GM12878 (cell line): Measurements from ENCODE around the gene PRDX1. TPM values are rescaled to one million over a fixed set of nuclear protein-coding genes. Genes with fewer than 3 reads are reported as not detected.
A peak's percentile ranks its signal among the peaks of the same experiment; 100 is the strongest.

Experiments
- BACH1 ChIP-seq: fragments of 450-650 bp; IDR thresholded peaks from 2 replicates; pipeline ENCODE4 v1.6.1; 2017; ENCODE audit warnings: mild to moderate bottlenecking, borderline replicate concordance
- CBX3 ChIP-seq: fragments of 200-600 bp; sonication (generic); IDR thresholded peaks from 2 replicates; pipeline ENCODE4 v1.6.1; 2016; ENCODE audit warnings: low read depth, borderline replicate concordance
- CHD4 ChIP-seq: fragments of 200-600 bp; sonication (generic); IDR thresholded peaks from 2 replicates; pipeline ENCODE4 v1.6.1; 2016; ENCODE audit warnings: mild to moderate bottlenecking
- ETV6 ChIP-seq, 2 experiments: fragments of 450-650 bp in 1 of 2; IDR thresholded peaks in 1 of 2; conservative IDR thresholded peaks in 1 of 2; 2 replicates each; pipeline ENCODE4 v1.6.1; 2014; ENCODE audit warnings: antibody characterized with exemption in 1 of 2, borderline replicate concordance in 1 of 2, low read depth in 1 of 2, mild to moderate bottlenecking in 1 of 2, moderate library complexity in 1 of 2
- KDM1A ChIP-seq: fragments of 200-600 bp; sonication (generic); IDR thresholded peaks from 2 replicates; pipeline ENCODE4 v1.6.1; 2016; ENCODE audit warnings: borderline replicate concordance
- MTA2 ChIP-seq: fragments of 450-650 bp; IDR thresholded peaks from 2 replicates; pipeline ENCODE4 v1.6.1; 2016; ENCODE audit warnings: low read depth, mild to moderate bottlenecking, moderate library complexity
- MYC ChIP-seq: IDR thresholded peaks from 2 replicates; pipeline ENCODE4 v1.6.1; 2011; ENCODE audit warnings: mild to moderate bottlenecking, low read length, moderate library complexity, inconsistent platforms; ENCODE audit not compliant: insufficient read depth, insufficient replicate concordance, insufficient read length, severe bottlenecking
- NR2F1 ChIP-seq: fragments of 450-650 bp; conservative IDR thresholded peaks from 2 replicates; pipeline ENCODE4 v1.6.1; 2017; ENCODE audit warnings: mild to moderate bottlenecking
- PAX5 ChIP-seq: IDR thresholded peaks from 2 replicates; pipeline ENCODE4 v1.6.1; 2011; ENCODE audit warnings: low read depth, low read length, borderline replicate concordance
- RCOR1 ChIP-seq: conservative IDR thresholded peaks from 2 replicates; pipeline ENCODE4 v1.6.1; 2012; ENCODE audit warnings: low read depth, low read length, improper control_type of control experiment
- TBL1XR1 ChIP-seq: IDR thresholded peaks from 2 replicates; pipeline ENCODE4 v1.6.1; 2012; ENCODE audit warnings: low read depth, low read length, improper control_type of control experiment
- polyA plus RNA-seq, 11 experiments: library from polyadenylated mRNA; depleted of rRNA in 4 of 11; unstranded in 6 of 11; stranded (reverse) in 5 of 11; fragments of >200 nt; fragmentation: Nextera tagmentation in 4 of 11; fragmentation: Illumina TruSeq in 1 of 11; extraction: Ambion mirVana in 4 of 11; extraction: Trizol in 1 of 11; gene quantifications; 1 replicate in 1 of 11; 2 replicates in 10 of 11; pipeline versions ENCODE4 v1.2.1 to v1.2.3, GENCODE V29; 2011 to 2016; ENCODE audit warnings: inconsistent platforms in 2 of 11, missing spikeins in 2 of 11, low read depth in 1 of 11
- total RNA-seq, 4 experiments: library from RNA; depleted of rRNA in 3 of 4; stranded (reverse); fragments of >200 nt in 3 of 4; fragmentation: Illumina TruSeq in 1 of 4; extraction: Trizol in 1 of 4; gene quantifications; 2 replicates each; pipeline versions ENCODE4 v1.2.1 to v1.2.3, GENCODE V29; 2013 to 2021
- TF ChIP-seq, protein P1 (sequence below): fragments of 450-650 bp; IDR thresholded peaks from 2 replicates; pipeline ENCODE4 v1.6.1; 2018; ENCODE audit warnings: mild to moderate bottlenecking, low read depth, moderate library complexity; ENCODE audit not compliant: partially characterized antibody
- TF ChIP-seq, protein P2 (sequence below): IDR thresholded peaks from 2 replicates; pipeline ENCODE4 v1.6.1; 2012; ENCODE audit warnings: low read length, inconsistent platforms
- TF ChIP-seq, protein P3 (sequence below): fragments of 450-650 bp; conservative IDR thresholded peaks from 2 replicates; pipeline ENCODE4 v1.6.1; 2017; ENCODE audit warnings: mild to moderate bottlenecking, moderate library complexity
- TF ChIP-seq, protein P4 (sequence below): fragments of 450-650 bp; formaldehyde crosslinking; IDR thresholded peaks from 2 replicates; pipeline ENCODE4 v1.4.0; 2020; ENCODE audit warnings: mild to moderate bottlenecking, moderate library complexity
- TF ChIP-seq, protein P5 (sequence below): fragments of 150-350 bp; IDR thresholded peaks from 2 replicates; pipeline ENCODE4 v1.6.1; 2016; ENCODE audit warnings: low read depth, low read length

Gene PRDX1
- total and polyA plus RNA-seq, 10 of the 15 experiments (the other 5 are each of a cell fraction or from before 2014, with no cell fraction given), result 659 to 1,775 (median 811) TPM

DNA sequence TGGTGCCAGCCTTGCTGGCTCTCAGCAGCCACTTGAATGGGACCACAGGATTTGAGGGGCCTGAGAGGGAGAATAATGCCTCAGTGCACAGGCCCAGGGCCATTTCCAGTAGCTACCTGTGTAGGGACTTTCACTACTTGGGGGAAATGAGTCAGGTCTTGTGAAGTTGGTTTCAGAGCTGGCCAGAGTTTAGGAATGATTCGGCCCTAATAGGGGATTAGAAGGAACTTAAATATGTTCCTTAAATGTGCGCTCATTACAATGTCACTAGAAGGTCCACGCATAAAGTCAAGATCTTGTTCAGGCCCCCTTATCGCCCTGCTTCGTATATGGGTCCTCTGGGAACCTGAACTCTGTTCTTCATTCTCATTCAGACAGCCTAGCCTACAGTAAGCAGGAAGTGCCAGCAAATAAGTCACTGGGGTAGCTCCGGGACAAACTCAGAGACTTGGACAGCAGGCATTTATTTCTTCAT lies 23.4 kb upstream of the PRDX1 start (continued):
- TF ChIP-seq BACH1, result no peak
- TF ChIP-seq, protein P1, sequence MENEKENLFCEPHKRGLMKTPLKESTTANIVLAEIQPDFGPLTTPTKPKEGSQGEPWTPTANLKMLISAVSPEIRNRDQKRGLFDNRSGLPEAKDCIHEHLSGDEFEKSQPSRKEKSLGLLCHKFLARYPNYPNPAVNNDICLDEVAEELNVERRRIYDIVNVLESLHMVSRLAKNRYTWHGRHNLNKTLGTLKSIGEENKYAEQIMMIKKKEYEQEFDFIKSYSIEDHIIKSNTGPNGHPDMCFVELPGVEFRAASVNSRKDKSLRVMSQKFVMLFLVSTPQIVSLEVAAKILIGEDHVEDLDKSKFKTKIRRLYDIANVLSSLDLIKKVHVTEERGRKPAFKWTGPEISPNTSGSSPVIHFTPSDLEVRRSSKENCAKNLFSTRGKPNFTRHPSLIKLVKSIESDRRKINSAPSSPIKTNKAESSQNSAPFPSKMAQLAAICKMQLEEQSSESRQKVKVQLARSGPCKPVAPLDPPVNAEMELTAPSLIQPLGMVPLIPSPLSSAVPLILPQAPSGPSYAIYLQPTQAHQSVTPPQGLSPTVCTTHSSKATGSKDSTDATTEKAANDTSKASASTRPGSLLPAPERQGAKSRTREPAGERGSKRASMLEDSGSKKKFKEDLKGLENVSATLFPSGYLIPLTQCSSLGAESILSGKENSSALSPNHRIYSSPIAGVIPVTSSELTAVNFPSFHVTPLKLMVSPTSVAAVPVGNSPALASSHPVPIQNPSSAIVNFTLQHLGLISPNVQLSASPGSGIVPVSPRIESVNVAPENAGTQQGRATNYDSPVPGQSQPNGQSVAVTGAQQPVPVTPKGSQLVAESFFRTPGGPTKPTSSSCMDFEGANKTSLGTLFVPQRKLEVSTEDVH, result no peak
- TF ChIP-seq, protein P2, sequence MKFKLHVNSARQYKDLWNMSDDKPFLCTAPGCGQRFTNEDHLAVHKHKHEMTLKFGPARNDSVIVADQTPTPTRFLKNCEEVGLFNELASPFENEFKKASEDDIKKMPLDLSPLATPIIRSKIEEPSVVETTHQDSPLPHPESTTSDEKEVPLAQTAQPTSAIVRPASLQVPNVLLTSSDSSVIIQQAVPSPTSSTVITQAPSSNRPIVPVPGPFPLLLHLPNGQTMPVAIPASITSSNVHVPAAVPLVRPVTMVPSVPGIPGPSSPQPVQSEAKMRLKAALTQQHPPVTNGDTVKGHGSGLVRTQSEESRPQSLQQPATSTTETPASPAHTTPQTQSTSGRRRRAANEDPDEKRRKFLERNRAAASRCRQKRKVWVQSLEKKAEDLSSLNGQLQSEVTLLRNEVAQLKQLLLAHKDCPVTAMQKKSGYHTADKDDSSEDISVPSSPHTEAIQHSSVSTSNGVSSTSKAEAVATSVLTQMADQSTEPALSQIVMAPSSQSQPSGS, result peak; percentile 69; the same call in 1 of the 2 replicates
- TF ChIP-seq TBL1XR1, result peak; percentile 24; the same call in 1 of the 2 replicates
- no peak for TF ChIP-seq RCOR1
- no peak for TF ChIP-seq CBX3
- TF ChIP-seq NR2F1, result 0 out of 2 replicates have a peak, but pooled peaks have one; percentile 12
- TF ChIP-seq CHD4, result no peak
- peak in 1 of 2 experiments; percentile 95; a peak in 2 of 4 replicates for TF ChIP-seq ETV6 (conservative IDR thresholded peaks at IDR 0.05 in 1 of 2, IDR thresholded peaks at IDR 0.05 in 1 of 2; ENCODE audit: borderline replicate concordance in 1 of 2, low read depth in 1 of 2)
- TF ChIP-seq, protein P3, sequence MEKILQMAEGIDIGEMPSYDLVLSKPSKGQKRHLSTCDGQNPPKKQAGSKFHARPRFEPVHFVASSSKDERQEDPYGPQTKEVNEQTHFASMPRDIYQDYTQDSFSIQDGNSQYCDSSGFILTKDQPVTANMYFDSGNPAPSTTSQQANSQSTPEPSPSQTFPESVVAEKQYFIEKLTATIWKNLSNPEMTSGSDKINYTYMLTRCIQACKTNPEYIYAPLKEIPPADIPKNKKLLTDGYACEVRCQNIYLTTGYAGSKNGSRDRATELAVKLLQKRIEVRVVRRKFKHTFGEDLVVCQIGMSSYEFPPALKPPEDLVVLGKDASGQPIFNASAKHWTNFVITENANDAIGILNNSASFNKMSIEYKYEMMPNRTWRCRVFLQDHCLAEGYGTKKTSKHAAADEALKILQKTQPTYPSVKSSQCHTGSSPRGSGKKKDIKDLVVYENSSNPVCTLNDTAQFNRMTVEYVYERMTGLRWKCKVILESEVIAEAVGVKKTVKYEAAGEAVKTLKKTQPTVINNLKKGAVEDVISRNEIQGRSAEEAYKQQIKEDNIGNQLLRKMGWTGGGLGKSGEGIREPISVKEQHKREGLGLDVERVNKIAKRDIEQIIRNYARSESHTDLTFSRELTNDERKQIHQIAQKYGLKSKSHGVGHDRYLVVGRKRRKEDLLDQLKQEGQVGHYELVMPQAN, result no peak
- peak; percentile 84; the same call in 1 of the 2 replicates for TF ChIP-seq PAX5
- no peak for TF ChIP-seq KDM1A
- TF ChIP-seq, protein P4, sequence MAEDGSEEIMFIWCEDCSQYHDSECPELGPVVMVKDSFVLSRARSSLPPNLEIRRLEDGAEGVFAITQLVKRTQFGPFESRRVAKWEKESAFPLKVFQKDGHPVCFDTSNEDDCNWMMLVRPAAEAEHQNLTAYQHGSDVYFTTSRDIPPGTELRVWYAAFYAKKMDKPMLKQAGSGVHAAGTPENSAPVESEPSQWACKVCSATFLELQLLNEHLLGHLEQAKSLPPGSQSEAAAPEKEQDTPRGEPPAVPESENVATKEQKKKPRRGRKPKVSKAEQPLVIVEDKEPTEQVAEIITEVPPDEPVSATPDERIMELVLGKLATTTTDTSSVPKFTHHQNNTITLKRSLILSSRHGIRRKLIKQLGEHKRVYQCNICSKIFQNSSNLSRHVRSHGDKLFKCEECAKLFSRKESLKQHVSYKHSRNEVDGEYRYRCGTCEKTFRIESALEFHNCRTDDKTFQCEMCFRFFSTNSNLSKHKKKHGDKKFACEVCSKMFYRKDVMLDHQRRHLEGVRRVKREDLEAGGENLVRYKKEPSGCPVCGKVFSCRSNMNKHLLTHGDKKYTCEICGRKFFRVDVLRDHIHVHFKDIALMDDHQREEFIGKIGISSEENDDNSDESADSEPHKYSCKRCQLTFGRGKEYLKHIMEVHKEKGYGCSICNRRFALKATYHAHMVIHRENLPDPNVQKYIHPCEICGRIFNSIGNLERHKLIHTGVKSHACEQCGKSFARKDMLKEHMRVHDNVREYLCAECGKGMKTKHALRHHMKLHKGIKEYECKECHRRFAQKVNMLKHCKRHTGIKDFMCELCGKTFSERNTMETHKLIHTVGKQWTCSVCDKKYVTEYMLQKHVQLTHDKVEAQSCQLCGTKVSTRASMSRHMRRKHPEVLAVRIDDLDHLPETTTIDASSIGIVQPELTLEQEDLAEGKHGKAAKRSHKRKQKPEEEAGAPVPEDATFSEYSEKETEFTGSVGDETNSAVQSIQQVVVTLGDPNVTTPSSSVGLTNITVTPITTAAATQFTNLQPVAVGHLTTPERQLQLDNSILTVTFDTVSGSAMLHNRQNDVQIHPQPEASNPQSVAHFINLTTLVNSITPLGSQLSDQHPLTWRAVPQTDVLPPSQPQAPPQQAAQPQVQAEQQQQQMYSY (CRISPR knock-in tag), result no peak
- peak; percentile 83 for TF ChIP-seq MTA2
- TF ChIP-seq MYC, result no peak
- TF ChIP-seq, protein P5, sequence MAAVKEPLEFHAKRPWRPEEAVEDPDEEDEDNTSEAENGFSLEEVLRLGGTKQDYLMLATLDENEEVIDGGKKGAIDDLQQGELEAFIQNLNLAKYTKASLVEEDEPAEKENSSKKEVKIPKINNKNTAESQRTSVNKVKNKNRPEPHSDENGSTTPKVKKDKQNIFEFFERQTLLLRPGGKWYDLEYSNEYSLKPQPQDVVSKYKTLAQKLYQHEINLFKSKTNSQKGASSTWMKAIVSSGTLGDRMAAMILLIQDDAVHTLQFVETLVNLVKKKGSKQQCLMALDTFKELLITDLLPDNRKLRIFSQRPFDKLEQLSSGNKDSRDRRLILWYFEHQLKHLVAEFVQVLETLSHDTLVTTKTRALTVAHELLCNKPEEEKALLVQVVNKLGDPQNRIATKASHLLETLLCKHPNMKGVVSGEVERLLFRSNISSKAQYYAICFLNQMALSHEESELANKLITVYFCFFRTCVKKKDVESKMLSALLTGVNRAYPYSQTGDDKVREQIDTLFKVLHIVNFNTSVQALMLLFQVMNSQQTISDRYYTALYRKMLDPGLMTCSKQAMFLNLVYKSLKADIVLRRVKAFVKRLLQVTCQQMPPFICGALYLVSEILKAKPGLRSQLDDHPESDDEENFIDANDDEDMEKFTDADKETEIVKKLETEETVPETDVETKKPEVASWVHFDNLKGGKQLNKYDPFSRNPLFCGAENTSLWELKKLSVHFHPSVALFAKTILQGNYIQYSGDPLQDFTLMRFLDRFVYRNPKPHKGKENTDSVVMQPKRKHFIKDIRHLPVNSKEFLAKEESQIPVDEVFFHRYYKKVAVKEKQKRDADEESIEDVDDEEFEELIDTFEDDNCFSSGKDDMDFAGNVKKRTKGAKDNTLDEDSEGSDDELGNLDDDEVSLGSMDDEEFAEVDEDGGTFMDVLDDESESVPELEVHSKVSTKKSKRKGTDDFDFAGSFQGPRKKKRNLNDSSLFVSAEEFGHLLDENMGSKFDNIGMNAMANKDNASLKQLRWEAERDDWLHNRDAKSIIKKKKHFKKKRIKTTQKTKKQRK, result no peak
